ENCODE results near the gene PSAP.

The PSAP gene

DNA sequence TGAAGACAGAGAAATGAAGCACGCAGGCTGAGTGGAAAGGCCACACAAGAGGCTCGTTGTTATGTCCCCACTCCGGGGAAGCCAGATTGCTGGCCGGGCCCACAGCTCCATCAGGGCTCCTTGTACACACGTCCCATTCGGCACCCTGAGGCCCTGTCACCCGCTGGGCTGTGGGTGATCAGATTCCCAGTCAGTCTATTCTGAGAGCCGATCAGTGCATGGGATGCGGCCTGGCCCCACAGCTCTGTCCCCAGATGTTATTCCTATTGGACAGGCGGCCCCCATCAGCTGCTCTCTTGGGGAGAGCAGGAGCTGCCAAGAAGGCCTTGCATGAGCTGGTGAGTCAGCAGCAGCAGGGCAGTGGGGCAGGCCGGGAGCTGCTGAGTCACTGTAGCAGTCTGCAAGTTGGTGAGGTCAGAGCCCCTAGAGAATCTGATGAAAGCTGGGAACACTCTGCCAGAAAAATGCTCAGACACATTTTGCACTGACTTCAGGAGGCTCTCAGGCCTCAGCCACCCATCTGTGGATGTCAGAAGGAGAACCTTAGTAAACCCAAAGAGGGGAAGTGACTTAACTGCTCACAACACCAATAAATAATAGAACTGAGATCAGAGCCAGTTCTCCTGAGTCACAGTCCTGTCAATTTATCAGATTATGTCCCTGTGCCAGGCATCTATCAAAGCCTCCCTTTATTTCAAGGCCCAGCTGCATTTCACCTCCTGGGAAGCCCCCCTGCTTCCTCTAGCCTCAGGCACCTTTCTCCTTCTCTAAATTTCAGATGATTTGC is 9.4 kb upstream of the PSAP start:
- peaks cover 10% of the 10 kb centered on the region for H3K79me1 ChIP-seq (ENCODE audit: low read length)
- no peaks in the 10 kb centered on the region for H3K79me2 ChIP-seq (ENCODE audit: control insufficient read depth, insufficient read depth, low read length, poor library complexity)
- no peak overlapping the region for H3K4ac ChIP-seq (ENCODE audit: low read depth, low read length)
- H3K23ac ChIP-seq (ENCODE audit: low read length) = no peak overlapping the region
- H3K4me3 ChIP-seq (ENCODE audit: low read depth, low read length) = no peak overlapping the region
- peak overlapping the region; percentile 66 for H4K8ac ChIP-seq (ENCODE audit: low read depth, low read length)
- H3K9me3 ChIP-seq (ENCODE audit: insufficient read depth, low read depth, low read length) = peaks cover 2% of the 10 kb centered on the region
- H3K27ac ChIP-seq (ENCODE audit: low read depth, low read length) = peak overlapping the region; percentile 84
- H3K14ac ChIP-seq (ENCODE audit: low read length) = no peak overlapping the region
- peak overlapping the region; percentile 33 for H2AFZ ChIP-seq (ENCODE audit: insufficient read depth, low read length, poor library complexity)
- H4K91ac ChIP-seq (ENCODE audit: low read depth, low read length) = peak overlapping the region; percentile 49
- no peaks in the 10 kb centered on the region for H3K36me3 ChIP-seq (ENCODE audit: control insufficient read depth in 1 of 2, insufficient read depth in 2 of 2, low read length in 2 of 2)
- no peak overlapping the region for H3K18ac ChIP-seq (ENCODE audit: low read length)
- no peaks in the 10 kb centered on the region for H3K27me3 ChIP-seq (ENCODE audit: insufficient read depth, low read length)
- H2BK5ac ChIP-seq (ENCODE audit: low read depth, low read length, poor library complexity) = peak overlapping the region; percentile 42
- H4K12ac ChIP-seq (ENCODE audit: low read depth, low read length) = no peak overlapping the region
- no peak overlapping the region for H3K4me2 ChIP-seq (ENCODE audit: low read length)
- WGBS (ENCODE audit: extremely low coverage, insufficient coverage, insufficient read length) = no CpG with 5 or more reads among the region's 11 CpGs
- H3K4me1 ChIP-seq (ENCODE audit: control insufficient read depth in 1 of 2, insufficient read depth in 2 of 2, low read length in 2 of 2) = peaks cover 13 to 16% of the 10 kb centered on the region in 2 experiments
- DNase-seq = peak; percentile 91 to 94
- H2BK120ac ChIP-seq (ENCODE audit: insufficient read depth, low read length, poor library complexity) = peak overlapping the region; percentile 14
- no peak overlapping the region for H3K9ac ChIP-seq (ENCODE audit: low read length)
- peak overlapping the region; percentile 8 for H2BK12ac ChIP-seq (ENCODE audit: low read length)
- H2AK5ac ChIP-seq (ENCODE audit: low read length) = no peak overlapping the region

DNA sequence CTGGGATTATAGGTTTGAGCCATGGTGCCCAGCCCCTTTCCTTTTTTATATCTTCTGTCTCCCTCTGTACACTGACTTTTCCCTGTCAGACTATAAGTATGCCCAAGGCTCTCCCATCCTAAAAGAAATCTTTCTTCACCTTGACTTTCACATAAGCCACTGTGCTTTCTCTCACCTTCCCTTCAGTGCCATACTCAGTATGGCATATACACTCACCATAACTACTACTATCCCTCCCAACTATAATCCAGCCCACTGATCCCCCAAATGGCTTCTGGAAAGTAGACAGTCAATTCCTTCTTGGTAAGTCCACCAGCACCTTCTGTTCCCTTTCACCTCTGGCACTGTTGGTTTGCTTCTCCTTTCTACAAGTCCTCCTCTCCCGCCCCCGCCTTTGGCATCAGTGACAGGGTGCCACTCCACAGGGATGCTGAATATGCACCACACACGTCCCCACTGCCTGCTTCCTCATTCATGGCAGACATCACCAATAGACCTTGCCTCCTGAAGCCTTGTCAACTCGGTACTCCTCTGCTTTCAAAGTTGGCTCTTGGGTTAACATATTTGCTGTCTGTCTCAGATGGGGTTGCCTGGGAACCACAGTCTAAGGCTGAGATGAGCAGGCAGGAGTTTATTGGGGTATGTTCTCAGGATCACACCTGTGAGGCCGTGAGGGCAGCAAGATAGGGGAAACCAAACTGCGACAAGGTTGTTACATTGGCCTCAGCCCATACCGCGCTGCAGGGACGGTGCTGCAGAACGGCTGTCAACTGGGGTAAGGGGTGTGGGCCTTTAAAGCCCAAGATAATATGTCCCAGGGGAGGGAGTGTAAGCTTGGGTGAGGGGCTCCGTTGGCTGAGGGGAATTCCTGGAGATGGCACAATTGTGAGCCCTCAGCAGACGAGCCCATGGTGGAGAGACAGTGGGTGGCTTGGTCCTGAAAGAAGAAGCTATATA is 7.2 kb upstream of the PSAP start:
- H2BK120ac ChIP-seq (ENCODE audit: insufficient read depth, low read length, poor library complexity) = no peak overlapping the region
- H3K79me1 ChIP-seq (ENCODE audit: low read length) = peaks cover 8% of the 10 kb centered on the region
- H2AK5ac ChIP-seq (ENCODE audit: low read length) = no peak overlapping the region
- peaks cover 2% of the 10 kb centered on the region for H3K9me3 ChIP-seq (ENCODE audit: insufficient read depth, low read depth, low read length)
- H3K4me3 ChIP-seq (ENCODE audit: low read depth, low read length) = no peak overlapping the region
- no peak overlapping the region for H2BK12ac ChIP-seq (ENCODE audit: low read length)
- no peaks in the 10 kb centered on the region for H3K79me2 ChIP-seq (ENCODE audit: control insufficient read depth, insufficient read depth, low read length, poor library complexity)
- no peak overlapping the region for H3K9ac ChIP-seq (ENCODE audit: low read length)
- H3K27ac ChIP-seq (ENCODE audit: low read depth, low read length) = no peak overlapping the region
- H2BK5ac ChIP-seq (ENCODE audit: low read depth, low read length, poor library complexity) = no peak overlapping the region
- no peak overlapping the region for H4K12ac ChIP-seq (ENCODE audit: low read depth, low read length)
- H3K4ac ChIP-seq (ENCODE audit: low read depth, low read length) = no peak overlapping the region
- WGBS (ENCODE audit: extremely low coverage, insufficient coverage, insufficient read length) = no CpG with 5 or more reads among the region's 12 CpGs
- H3K4me2 ChIP-seq (ENCODE audit: low read length) = no peak overlapping the region
- H2AFZ ChIP-seq (ENCODE audit: insufficient read depth, low read length, poor library complexity) = no peak overlapping the region
- DNase-seq = no peak
- no peak overlapping the region for H3K14ac ChIP-seq (ENCODE audit: low read length)
- no peak overlapping the region for H4K91ac ChIP-seq (ENCODE audit: low read depth, low read length)
- peaks cover 12 to 14% of the 10 kb centered on the region in 2 experiments for H3K4me1 ChIP-seq (ENCODE audit: control insufficient read depth in 1 of 2, insufficient read depth in 2 of 2, low read length in 2 of 2)
- no peak overlapping the region for H4K8ac ChIP-seq (ENCODE audit: low read depth, low read length)
- no peaks in the 10 kb centered on the region for H3K36me3 ChIP-seq (ENCODE audit: control insufficient read depth in 1 of 2, insufficient read depth in 2 of 2, low read length in 2 of 2)
- no peak overlapping the region for H3K18ac ChIP-seq (ENCODE audit: low read length)
- no peak overlapping the region for H3K23ac ChIP-seq (ENCODE audit: low read length)
- no peaks in the 10 kb centered on the region for H3K27me3 ChIP-seq (ENCODE audit: insufficient read depth, low read length)

DNA sequence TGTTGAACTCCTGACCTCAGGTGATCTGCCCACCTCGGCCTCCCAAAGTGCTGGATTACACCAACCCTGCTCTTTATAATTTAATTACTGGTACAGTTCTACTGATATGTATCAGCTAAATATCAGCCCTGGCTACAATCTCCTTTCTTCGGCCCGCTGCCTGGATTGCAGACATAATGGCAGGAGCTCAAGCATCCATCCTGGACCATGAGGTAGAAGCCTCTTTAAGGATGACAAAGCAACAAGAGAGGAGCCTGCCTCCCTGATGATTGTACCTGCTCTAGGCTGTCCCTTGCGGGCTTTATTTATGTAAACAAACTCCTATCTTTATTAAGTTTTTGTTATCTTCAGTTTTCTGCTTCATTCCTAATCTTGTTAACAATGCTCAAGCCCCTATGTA is 5.6 kb upstream of the PSAP start:
- Histone ChIP-seq H4K12ac (ENCODE audit: low read depth, low read length) (no peak overlapping the region), H2AFZ (ENCODE audit: insufficient read depth, low read length, poor library complexity) (no peak overlapping the region), H3K9ac (ENCODE audit: low read length) (no peak overlapping the region), H3K4ac (ENCODE audit: low read depth, low read length) (no peak overlapping the region), H3K27me3 (ENCODE audit: insufficient read depth, low read length) (no peaks in the 10 kb centered on the region), H2BK120ac (ENCODE audit: insufficient read depth, low read length, poor library complexity) (no peak overlapping the region), H3K4me3 (ENCODE audit: low read depth, low read length) (no peak overlapping the region), H3K9me3 (ENCODE audit: insufficient read depth, low read depth, low read length) (peaks cover 2% of the 10 kb centered on the region), H4K8ac (ENCODE audit: low read depth, low read length) (no peak overlapping the region), H4K91ac (ENCODE audit: low read depth, low read length) (no peak overlapping the region), H3K79me2 (ENCODE audit: control insufficient read depth, insufficient read depth, low read length, poor library complexity) (no peaks in the 10 kb centered on the region), H3K36me3 (ENCODE audit: control insufficient read depth in 1 of 2, insufficient read depth in 2 of 2, low read length in 2 of 2) (no peaks in the 10 kb centered on the region), H3K4me1 (ENCODE audit: control insufficient read depth in 1 of 2, insufficient read depth in 2 of 2, low read length in 2 of 2) (peaks cover 7 to 9% of the 10 kb centered on the region in 2 experiments), H3K4me2 (ENCODE audit: low read length) (no peak overlapping the region), H2BK5ac (ENCODE audit: low read depth, low read length, poor library complexity) (no peak overlapping the region), H3K79me1 (ENCODE audit: low read length) (peaks cover 8% of the 10 kb centered on the region), H3K14ac (ENCODE audit: low read length) (no peak overlapping the region), H3K27ac (ENCODE audit: low read depth, low read length) (no peak overlapping the region), H3K18ac (ENCODE audit: low read length) (no peak overlapping the region), H2BK12ac (ENCODE audit: low read length) (no peak overlapping the region), H3K23ac (ENCODE audit: low read length) (no peak overlapping the region), H2AK5ac (ENCODE audit: low read length) (no peak overlapping the region)
- DNase-seq = no peak
- WGBS (ENCODE audit: extremely low coverage, insufficient coverage, insufficient read length) = no CpG with 5 or more reads among the region's 4 CpGs

DNA sequence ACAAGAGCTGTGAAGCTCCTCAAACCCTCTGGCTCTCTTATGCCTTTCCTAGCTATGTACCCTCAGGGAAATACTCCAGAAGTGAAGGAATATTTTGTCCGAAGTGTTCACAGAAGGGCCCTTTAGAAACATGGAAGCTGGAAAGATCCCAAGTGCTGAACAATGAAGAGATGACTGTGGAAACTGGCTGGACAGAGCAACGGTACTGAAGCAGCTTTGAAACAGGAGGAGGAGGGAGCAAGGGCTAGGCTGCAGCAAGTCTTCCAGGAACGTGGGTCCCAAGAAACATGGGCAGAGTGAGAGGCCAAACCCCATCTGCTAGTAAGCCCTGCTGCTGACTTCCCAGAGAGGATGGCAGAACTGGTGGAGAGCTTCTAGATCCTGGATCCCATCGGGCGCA is 3.0 kb upstream of the PSAP start:
- H3K4me2 ChIP-seq (ENCODE audit: low read length) = no peak overlapping the region
- H3K9me3 ChIP-seq (ENCODE audit: insufficient read depth, low read depth, low read length) = peaks cover 2% of the 10 kb centered on the region
- H3K4ac ChIP-seq (ENCODE audit: low read depth, low read length) = no peak overlapping the region
- H2BK5ac ChIP-seq (ENCODE audit: low read depth, low read length, poor library complexity) = no peak overlapping the region
- no peaks in the 10 kb centered on the region for H3K36me3 ChIP-seq (ENCODE audit: control insufficient read depth in 1 of 2, insufficient read depth in 2 of 2, low read length in 2 of 2)
- H3K4me1 ChIP-seq (ENCODE audit: control insufficient read depth in 1 of 2, insufficient read depth in 2 of 2, low read length in 2 of 2) = peaks cover 2% of the 10 kb centered on the region in 2 experiments
- no peak overlapping the region for H3K18ac ChIP-seq (ENCODE audit: low read length)
- H2AFZ ChIP-seq (ENCODE audit: insufficient read depth, low read length, poor library complexity) = no peak overlapping the region
- no peak overlapping the region for H4K12ac ChIP-seq (ENCODE audit: low read depth, low read length)
- H3K79me1 ChIP-seq (ENCODE audit: low read length) = peaks cover 12% of the 10 kb centered on the region
- H4K8ac ChIP-seq (ENCODE audit: low read depth, low read length) = no peak overlapping the region
- no peak overlapping the region for H3K9ac ChIP-seq (ENCODE audit: low read length)
- no peak overlapping the region for H3K14ac ChIP-seq (ENCODE audit: low read length)
- H3K79me2 ChIP-seq (ENCODE audit: control insufficient read depth, insufficient read depth, low read length, poor library complexity) = peaks cover 11% of the 10 kb centered on the region
- no peak overlapping the region for H2AK5ac ChIP-seq (ENCODE audit: low read length)
- no peak overlapping the region for H3K27ac ChIP-seq (ENCODE audit: low read depth, low read length)
- H2BK120ac ChIP-seq (ENCODE audit: insufficient read depth, low read length, poor library complexity) = no peak overlapping the region
- H3K4me3 ChIP-seq (ENCODE audit: low read depth, low read length) = no peak overlapping the region
- WGBS (ENCODE audit: extremely low coverage, insufficient coverage, insufficient read length) = no CpG with 5 or more reads among the region's 5 CpGs
- H3K27me3 ChIP-seq (ENCODE audit: insufficient read depth, low read length) = no peaks in the 10 kb centered on the region
- H4K91ac ChIP-seq (ENCODE audit: low read depth, low read length) = no peak overlapping the region
- no peak overlapping the region for H3K23ac ChIP-seq (ENCODE audit: low read length)
- no peak overlapping the region for H2BK12ac ChIP-seq (ENCODE audit: low read length)
- peak in 1 of 2 donors; percentile 39 for DNase-seq
